Activated effector memory CD4-positive, alpha-beta T cell treated with Interleukin-2 at 50 U/mL for 16 hours (primary cell): Measurements from ENCODE around the gene CEND1.

ENCODE experiments used
- DNase-seq: peaks from one replicate; pipeline ENCODE4 v3.0.0-alpha.2; 2020

Gene CEND1

GRCh38 chr11:827146-827896, 37.4 kb upstream of the CEND1 start:
- DNase-seq, result no peak

DNA sequence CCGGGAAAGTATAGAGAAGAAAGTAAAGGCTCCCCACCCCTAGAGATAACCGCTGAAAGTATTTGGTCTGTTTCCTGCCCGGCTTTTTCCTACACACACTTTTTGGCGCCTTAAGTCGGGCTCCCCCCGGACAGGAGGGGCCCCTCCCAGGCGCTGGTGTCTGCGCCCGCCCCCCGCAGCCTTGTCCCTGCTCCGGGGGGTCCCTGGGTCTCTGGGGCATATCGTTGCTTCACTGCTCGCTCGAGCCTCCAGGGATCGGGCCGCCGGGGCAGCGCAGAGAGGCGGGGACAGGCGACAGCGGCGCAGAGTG, 36.9 kb upstream of the CEND1 start:
- DNase-seq, result no peak

DNA sequence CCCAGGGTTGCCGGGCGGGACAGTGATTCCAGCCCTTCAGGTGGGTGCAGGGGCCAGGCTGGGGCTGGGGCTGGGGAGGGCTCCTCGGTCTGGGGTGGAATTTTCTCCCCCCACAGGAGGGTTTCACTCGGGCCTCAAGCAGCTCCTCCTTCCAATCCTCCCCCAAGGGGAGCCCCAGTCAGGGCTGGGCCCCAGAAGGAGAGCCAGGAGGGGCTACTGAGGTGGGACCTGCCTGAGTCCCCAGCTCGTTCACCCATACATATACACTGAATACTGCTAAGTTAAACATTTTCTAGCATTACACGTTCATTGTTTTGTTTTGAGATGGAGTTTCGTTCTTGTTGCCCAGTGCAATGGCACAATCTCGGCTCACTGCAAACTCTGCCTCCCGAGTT, 36.3 kb upstream of the CEND1 start:
- no peak for DNase-seq

DNA sequence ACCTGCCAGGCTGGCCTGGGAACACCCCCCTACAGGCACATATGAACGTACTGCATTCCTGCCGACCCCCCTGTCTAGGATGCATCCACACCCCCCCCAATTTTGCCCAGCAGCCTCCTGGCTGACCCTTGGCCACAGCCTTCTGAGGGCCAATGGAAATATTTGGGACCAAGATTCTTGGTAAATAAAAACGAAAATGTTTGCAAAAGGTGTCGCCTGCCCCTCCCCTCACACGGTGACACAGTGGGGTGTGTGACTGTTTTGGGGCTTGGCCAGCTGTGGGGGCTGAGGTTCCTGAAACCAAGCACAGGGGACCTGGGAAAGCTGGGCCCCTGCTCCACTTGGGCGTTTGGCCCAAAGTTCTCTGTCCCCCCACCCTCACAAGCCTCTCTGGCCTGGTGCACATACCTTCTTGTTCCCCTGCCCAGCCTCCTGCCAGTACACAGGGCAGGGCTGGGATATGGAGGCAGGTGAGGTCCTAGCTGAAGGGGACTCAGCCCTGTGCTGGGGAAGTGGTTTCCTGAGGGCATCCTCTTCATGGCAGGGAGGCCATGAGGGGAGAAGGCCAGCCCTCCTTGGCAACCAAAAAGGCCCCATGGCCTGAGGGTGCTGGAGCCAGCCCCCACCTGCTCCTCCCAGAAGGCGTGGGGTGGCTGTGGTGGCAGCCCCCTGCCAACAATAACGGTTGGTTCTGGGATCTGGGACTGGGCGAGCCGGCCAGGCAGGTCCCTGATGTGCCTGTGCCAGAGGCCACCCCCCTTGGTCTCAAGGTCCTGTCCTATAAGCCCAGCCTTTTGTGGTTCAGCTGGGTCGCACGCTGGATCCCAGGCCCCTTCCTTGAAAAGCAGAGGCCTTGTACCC, 35.7 kb upstream of the CEND1 start:
- DNase-seq, result no peak

DNA sequence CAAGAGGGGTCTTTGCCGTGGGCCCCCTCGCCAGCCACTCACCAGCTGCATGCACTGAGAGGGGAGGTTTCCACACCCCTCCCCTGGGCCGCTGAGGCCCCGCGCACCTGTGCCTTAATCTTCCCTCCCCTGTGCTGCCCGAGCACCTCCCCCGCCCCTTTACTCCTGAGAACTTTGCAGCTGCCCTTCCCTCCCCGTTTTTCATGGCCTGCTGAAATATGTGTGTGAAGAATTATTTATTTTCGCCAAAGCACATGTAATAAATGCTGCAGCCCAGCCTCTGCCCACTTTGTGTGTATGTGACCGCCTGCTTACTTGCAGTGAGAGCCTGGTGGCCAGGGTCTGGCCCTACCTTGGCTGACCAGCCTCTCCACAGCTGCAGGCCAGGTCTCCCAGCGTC, 35.1 kb upstream of the CEND1 start:
- DNase-seq, result no peak

GRCh38 chr11:824292-824880, 34.5 kb upstream of the CEND1 start:
- no peak for DNase-seq

- DNase-seq, result no peak
Measured at GRCh38 chr11:823441-824291, 33.8 kb upstream of the CEND1 start.

DNA sequence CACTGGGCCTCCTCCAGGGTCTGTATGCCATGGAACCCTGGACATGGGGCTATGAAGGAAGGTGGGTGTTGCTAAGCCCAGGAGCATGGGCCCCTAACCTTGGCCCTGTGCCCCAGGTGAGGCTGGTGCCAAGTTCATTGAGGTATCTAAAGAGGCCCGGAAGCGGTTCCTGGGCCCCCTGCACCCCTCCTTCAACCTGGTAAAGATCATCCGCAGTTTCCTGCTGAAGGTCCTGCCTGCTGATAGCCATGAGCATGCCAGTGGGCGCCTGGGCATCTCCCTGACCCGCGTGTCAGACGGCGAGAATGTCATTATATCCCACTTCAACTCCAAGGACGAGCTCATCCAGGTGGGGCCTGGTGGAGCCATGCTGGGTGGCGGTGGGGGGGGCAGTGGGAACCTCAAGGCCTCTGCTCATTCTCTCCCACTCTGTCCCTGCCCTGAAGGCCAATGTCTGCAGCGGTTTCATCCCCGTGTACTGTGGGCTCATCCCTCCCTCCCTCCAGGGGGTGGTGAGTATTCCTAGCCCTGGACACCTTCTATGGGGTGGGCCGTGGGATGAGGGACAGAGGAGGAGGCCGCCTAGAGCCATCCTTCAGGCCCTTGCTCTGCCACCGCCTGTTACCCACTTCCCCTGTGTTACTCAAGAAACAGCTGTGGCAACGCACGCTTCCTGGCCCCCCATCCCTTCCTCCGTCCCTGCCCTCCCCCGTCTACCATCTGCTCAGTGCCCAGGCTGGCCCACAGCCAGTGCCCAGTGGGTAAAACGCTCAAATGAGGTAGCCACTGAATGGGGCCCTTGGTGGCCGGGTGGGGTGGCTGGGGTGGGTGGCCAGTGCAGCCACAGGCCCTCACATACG, 31.9 kb upstream of the CEND1 start:
- DNase-seq, result no peak

GRCh38 chr11:820655-821511, 31.0 kb upstream of the CEND1 start:
- no peak for DNase-seq

DNA sequence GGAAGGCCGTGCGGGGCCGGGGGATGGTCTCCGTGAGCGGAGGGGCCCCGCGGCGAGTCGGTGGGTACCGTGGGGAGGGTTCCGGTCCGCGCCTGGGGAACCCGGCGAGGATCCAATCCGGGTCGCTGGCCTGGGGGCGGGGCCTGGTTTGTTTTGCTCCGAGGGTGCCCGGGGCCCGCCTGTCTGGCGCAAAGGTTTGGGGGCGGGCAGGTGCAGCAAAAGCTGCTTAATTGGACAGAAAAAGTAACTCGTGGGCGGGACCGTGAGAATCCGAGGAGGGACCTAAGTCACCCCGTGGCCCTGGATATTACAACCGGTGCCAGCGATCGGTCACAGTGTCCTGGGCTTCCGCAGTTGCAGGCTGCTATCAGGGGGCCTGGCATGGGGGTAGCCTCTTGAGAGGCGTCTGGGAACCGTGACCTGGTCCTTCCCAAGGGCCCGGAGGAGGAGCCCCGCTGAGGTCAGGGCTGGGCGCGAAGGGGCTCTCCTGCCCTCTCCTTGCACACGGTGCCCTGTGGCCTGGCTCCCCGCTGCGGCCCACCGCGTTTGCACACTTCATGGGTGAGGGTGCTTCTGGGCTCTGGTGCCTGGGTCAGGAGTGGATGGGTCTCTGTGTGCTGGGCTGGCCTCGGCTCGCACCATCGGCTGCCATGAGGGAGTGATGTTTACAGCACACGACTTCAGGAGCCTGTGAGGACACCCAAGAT, 30.2 kb upstream of the CEND1 start:
- peak; percentile 93 for DNase-seq

DNA sequence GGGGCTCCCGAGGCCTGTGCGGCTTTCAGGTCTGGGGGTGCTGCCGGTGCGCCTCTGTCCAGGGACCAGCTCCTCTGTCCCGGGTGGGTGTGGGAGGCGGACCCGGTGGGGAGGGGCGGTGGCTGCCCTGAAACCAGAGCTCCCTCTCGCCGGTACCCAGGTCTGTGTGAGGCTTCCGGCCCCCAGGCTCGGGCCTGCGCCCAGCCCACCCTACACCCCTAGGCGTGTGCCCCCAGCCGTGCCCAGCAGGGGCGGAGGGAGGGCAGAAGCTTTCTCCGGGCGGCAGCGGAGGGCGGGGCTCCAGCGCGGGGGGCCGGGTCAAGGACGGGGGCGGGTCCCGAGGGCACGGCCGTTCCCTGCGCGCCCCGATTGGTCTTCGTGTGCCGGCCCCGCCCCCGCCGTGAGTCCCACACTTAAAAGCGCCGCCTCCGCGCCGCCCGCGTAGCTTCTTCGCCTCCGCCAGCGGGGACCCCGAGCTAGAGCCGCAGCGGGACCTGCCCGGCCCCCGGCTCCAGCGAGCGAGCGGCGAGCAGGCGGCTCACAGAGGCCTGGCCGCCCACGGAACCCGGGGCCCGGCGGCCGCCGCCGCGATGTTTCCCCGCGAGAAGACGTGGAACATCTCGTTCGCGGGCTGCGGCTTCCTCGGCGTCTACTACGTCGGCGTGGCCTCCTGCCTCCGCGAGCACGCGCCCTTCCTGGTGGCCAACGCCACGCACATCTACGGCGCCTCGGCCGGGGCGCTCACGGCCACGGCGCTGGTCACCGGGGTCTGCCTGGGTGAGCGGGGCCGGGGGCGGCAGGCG, 29.4 kb upstream of the CEND1 start:
- peak; percentile 86 for DNase-seq

DNA sequence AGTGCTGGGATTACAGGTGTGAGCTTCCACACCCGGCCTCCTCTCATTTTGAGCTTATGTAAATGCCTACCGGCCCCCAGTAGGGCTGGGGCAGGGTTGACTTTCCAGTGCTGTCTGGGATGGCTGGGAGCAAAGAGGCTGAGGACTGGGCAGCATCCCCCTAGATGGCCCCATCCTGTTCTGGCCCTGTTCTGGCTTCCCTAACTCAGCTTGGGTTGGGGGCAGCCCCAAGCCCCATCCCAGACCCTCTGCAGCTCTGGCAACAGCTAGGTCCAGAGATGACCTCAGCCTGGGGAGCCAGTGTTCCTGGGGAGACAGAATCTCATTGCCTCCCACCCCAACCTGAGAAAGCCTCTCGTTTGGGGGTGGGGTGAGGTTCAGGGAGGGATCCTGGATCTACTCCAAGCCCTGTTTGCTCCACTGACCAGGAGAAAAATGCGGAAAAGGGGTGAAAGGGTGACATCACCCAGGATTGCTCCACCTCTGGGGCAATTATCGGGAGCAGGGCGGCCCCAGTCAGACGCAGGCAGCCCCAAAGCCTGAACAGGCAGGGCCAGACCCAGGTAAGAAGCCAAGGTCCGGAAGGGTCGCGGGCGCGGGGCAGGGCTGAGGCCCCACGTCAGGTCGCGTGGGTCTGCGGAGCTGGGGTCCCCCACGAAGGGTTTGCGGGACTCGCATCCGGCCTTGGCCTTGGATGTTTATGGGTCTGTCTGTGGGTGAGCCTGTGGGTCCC, 28.7 kb upstream of the CEND1 start, which contains the start of gene PNPLA2:
PNPLA2 (plus strand) TSS at position 519 of the 733 bp plus-strand sequence. CDS start 805 bp downstream, outside the sequence.
- DNase-seq, result no peak

DNA sequence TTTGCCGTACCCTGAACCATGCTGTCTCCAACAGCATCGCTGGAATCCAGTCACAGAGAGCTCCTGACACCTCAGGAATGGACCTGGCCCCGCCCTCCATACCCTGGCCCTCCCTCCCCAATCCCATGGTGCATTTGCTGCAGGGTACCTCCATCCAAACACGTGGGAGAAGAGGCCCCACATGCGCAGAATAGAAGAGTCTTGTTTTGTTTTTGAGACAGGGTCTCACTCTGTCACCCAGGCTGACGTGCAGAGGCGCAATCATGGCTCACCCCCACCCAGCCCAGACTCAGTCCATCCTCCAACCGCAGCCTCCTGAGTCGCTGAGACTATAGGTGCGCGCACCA, 26.5 kb upstream of the CEND1 start:
- DNase-seq, result no peak

DNA sequence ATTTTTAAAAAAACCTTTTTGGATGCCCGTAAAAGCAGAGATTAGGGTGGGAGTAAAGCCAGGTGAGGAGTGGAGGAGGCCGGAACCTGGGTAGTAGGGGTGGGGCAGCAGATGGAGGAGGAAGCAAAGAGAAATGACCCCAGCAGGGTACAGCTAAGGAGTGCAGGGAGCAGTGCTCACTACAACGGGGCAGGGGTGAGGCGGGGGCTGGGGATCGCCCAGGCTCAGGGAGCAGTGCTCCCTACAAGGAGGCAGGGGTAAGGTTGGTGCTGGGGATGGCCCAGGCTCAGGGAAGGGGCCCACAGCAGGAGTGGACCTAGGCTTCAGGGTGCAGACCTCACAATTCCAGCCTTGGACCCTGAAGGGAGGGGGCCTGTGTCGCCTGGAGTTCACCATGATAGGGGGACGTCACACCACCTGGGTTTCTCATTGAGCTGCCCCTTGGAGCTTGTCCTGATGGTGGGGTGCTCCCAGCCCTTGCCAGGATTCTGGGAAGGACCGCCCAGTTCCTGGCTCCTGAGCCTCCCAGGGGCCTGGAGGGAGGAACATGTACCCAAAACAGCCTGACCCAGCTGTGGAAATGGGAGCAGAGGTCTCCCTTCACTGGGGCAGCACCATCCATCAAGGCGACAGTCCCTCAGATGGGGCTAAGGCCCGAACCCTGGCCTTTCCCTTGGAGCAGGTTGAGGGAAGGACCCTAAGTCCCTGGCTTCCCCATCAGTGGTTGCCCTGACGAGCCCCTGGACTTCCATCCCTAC, 26.0 kb upstream of the CEND1 start:
- DNase-seq, result no peak

DNA sequence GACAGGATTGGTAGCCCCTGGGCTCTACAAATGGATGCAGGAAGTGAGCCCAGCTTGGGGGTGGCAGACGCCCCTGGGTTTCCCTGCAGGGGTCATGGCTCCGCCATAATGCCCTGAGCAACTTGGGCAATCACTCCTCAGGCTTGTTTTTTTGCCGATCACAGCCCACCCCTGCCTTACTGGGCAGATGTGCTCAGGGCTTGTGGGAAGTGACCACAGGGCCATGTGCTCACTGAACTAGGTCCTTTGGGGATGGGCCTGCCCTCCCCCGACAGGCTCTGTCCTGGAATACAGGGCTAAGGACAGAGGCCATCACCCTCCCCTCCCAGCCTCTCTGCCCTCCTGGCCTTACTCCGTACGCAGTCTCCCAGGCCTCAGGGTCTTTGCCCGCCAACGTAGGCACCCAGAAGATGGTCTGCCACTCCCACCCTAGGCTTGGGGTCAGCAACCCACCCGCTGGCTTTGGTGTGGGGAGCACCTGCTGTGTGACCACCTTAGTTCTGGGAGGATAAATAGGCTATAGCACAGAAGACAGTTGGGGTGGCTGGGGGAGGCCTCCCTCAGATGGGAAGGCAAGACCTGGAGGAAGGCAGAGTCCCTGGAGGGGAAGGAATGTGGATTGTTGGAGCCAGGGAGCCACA, 23.7 kb upstream of the CEND1 start:
- DNase-seq, result no peak

- DNase-seq, result no peak
Measured at GRCh38 chr11:813072-813455, 23.2 kb upstream of the CEND1 start.

DNA sequence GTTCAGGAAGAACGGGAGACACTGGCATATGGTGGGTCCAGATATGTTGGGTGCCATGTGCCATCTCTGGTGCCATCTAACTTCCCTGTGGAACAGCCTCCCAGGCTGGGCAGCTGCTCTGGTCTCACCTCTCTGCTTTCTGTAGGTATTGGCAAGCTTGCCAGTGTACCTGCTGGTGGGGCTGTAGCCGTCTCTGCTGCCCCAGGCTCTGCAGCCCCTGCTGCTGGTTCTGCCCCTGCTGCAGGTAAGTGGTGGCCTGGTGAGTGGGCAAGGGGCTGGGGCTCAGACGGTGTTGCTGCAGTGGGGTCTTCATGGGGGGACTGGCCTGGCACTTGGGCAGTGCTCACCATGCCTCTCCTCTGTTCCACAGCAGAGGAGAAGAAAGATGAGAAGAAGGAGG, 22.5 kb upstream of the CEND1 start:
- DNase-seq, result no peak
